Urinary bladder (tissue), 4 donors: ENCODE measurements around the gene ATF7. TPM values are rescaled to one million over a fixed set of nuclear protein-coding genes. Genes with fewer than 3 reads are reported as not detected.

ENCODE experiments used
- DNase-seq: peaks from one replicate; pipeline ENCODE4 v3.0.0-alpha.2; 2015; ENCODE audit errors: extremely low spot score
- H3K27ac ChIP-seq: one replicate; pipeline ENCODE4 v1.5.1; 2013; ENCODE audit warnings: low read depth, mild to moderate bottlenecking, moderate library complexity
- H3K36me3 ChIP-seq: one replicate; pipeline ENCODE4 v1.6.1; 2013; ENCODE audit warnings: mild to moderate bottlenecking, moderate library complexity; ENCODE audit not compliant: insufficient read depth
- H3K4me1 ChIP-seq: one replicate; pipeline ENCODE4 v1.6.1; 2013; ENCODE audit warnings: mild to moderate bottlenecking, moderate library complexity; ENCODE audit not compliant: insufficient read depth
- H3K4me3 ChIP-seq: one replicate; pipeline ENCODE4 v1.5.1; 2013; ENCODE audit warnings: low read depth, low read length
- WGBS: extraction: QIAGEN DNeasy Blood & Tissue Kit; methylation state at CpG from one replicate; pipeline ENCODE4 v1.1.7; 2013; 5-methylcytosine and 5-hydroxymethylcytosine counted together
- polyA plus RNA-seq: library from polyadenylated mRNA; stranded (reverse); fragments of 200-250 nt; gene quantifications from one replicate; pipeline ENCODE4 v1.2.3, GENCODE V29; 2013
- total RNA-seq: library from RNA; depleted of rRNA; stranded (reverse); fragments of >200 nt; gene quantifications from one replicate; pipeline ENCODE4 v1.2.3, GENCODE V29; 2014
- donor health status: healthy with polysubstance abuse.
- donor health status: healthy.

ATF7 gene
- total RNA-seq (24.1 TPM), polyA plus RNA-seq (28.2 TPM)

- peak within 1 kb of the TSS; percentile 95 for H3K27ac ChIP-seq
These were observed at the start of gene ATF7 for GRCh38 chr12:53625946-53626701. Gene ATF7, minus strand, starts transcription at chr12:53626382. Its CDS starts 25,382 bp downstream, at chr12:53601000.

GRCh38 chr12:53674977-53675700, 49.0 kb upstream of the ATF7 start:
- DNase-seq = no peak
- H3K4me3 ChIP-seq = peak overlapping the region; percentile 53
- H3K36me3 ChIP-seq = peaks cover 4% of the 10 kb centered on the region
- WGBS = 31% methylated on average over 8 of the region's 8 CpGs
- no peak overlapping the region for H3K27ac ChIP-seq
- H3K4me1 ChIP-seq = no peaks in the 10 kb centered on the region

More at GRCh38 chr12:53625946-53626701, at the start of gene ATF7:
- Histone ChIP-seq H3K36me3 (no peaks in the 10 kb centered on the region), H3K4me3 (peak within 1 kb of the TSS; percentile 60), H3K4me1 (peaks cover 3% of the 10 kb centered on the region)
- WGBS = under 1% methylated on average over 48 of the region's 48 CpGs
- peak; percentile 98 for DNase-seq

GRCh38 chr12:53670971-53671370, 44.8 kb upstream of the ATF7 start:
- no peak for DNase-seq
- Histone ChIP-seq H3K4me1 (no peaks in the 10 kb centered on the region), H3K36me3 (peaks cover 7% of the 10 kb centered on the region), H3K4me3 (no peak overlapping the region), H3K27ac (no peak overlapping the region)

GRCh38 chr12:53670308-53670707, 44.1 kb upstream of the ATF7 start:
- Histone ChIP-seq H3K4me1 (no peaks in the 10 kb centered on the region), H3K4me3 (no peak overlapping the region), H3K27ac (no peak overlapping the region), H3K36me3 (peaks cover 10% of the 10 kb centered on the region)
- no peak for DNase-seq
- 91% methylated on average over 7 of the region's 7 CpGs for WGBS

GRCh38 chr12:53667080-53667479, 40.9 kb upstream of the ATF7 start:
- Histone ChIP-seq H3K27ac (no peak overlapping the region), H3K4me3 (no peak overlapping the region), H3K4me1 (no peaks in the 10 kb centered on the region), H3K36me3 (peaks cover 15% of the 10 kb centered on the region)
- no peak for DNase-seq
- 95% methylated on average over 2 of the region's 2 CpGs for WGBS

- Histone ChIP-seq H3K4me1 (no peaks in the 10 kb centered on the region), H3K36me3 (peaks cover 14% of the 10 kb centered on the region), H3K4me3 (no peak overlapping the region), H3K27ac (no peak overlapping the region)
- DNase-seq = no peak
- 53% methylated on average over 7 of the region's 7 CpGs for WGBS
These were observed 38.8 kb upstream of the ATF7 start for GRCh38 chr12:53664936-53665335.

- peaks cover 12% of the 10 kb centered on the region for H3K36me3 ChIP-seq
- whole genome bisulfite sequencing = 92% methylated on average over 5 of the region's 5 CpGs
- H3K4me1 ChIP-seq = peaks cover 1% of the 10 kb centered on the region
- DNase-seq = no peak
- no peak overlapping the region for H3K4me3 ChIP-seq
- no peak overlapping the region for H3K27ac ChIP-seq
These were observed 38.0 kb upstream of the ATF7 start for GRCh38 chr12:53664191-53664590.

- Histone ChIP-seq H3K4me1 (peaks cover 1% of the 10 kb centered on the region), H3K36me3 (peaks cover 8% of the 10 kb centered on the region), H3K27ac (no peak overlapping the region), H3K4me3 (no peak overlapping the region)
- no peak for DNase-seq
- WGBS = 29% methylated on average over 5 of the region's 5 CpGs
These were observed 33.9 kb upstream of the ATF7 start for GRCh38 chr12:53660041-53660440.

- Histone ChIP-seq H3K4me3 (no peak overlapping the region), H3K4me1 (peaks cover 1% of the 10 kb centered on the region), H3K36me3 (peaks cover 8% of the 10 kb centered on the region), H3K27ac (no peak overlapping the region)
- 29% methylated on average over 2 of the region's 2 CpGs for WGBS
- DNase-seq = no peak
These were observed 33.4 kb upstream of the ATF7 start for GRCh38 chr12:53659571-53659981.

- Histone ChIP-seq H3K4me1 (peaks cover 1% of the 10 kb centered on the region), H3K27ac (peak overlapping the region; percentile 28), H3K4me3 (no peak overlapping the region), H3K36me3 (peaks cover 8% of the 10 kb centered on the region)
- DNase-seq = no peak
- WGBS = 17% methylated on average over 3 of the region's 3 CpGs
These were observed 32.9 kb upstream of the ATF7 start for GRCh38 chr12:53659011-53659551.

- H3K27ac ChIP-seq = no peak overlapping the region
- no peak for DNase-seq
- H3K4me3 ChIP-seq = no peak overlapping the region
- H3K4me1 ChIP-seq = peaks cover 1% of the 10 kb centered on the region
- 96% methylated on average over 4 of the region's 4 CpGs for WGBS
- H3K36me3 ChIP-seq = peaks cover 3% of the 10 kb centered on the region
These were observed 30.9 kb upstream of the ATF7 start for GRCh38 chr12:53657041-53657440.

- Histone ChIP-seq H3K4me3 (no peak overlapping the region), H3K4me1 (no peaks in the 10 kb centered on the region), H3K27ac (no peak overlapping the region), H3K36me3 (no peaks in the 10 kb centered on the region)
- no peak for DNase-seq
- WGBS = 94% methylated on average over 2 of the region's 2 CpGs
These were observed 27.4 kb upstream of the ATF7 start for GRCh38 chr12:53653595-53653994.

GRCh38 chr12:53652366-53652765, 26.2 kb upstream of the ATF7 start:
- Histone ChIP-seq H3K36me3 (no peaks in the 10 kb centered on the region), H3K4me3 (no peak overlapping the region), H3K4me1 (no peaks in the 10 kb centered on the region), H3K27ac (no peak overlapping the region)
- 80% methylated on average over 1 of the region's 1 CpG for WGBS
- DNase-seq = no peak

GRCh38 chr12:53651737-53652136, 25.6 kb upstream of the ATF7 start:
- Histone ChIP-seq H3K36me3 (no peaks in the 10 kb centered on the region), H3K4me3 (no peak overlapping the region), H3K27ac (no peak overlapping the region), H3K4me1 (no peaks in the 10 kb centered on the region)
- no peak for DNase-seq
- 70% methylated on average over 1 of the region's 1 CpG for WGBS
